Measurements from ENCODE around the gene COL2A1.

- TF ChIP-seq CTCF (IDR thresholded peaks at IDR 0.05; ENCODE audit: low read depth, low read length, missing input control) (no peak), YY1 (IDR thresholded peaks at IDR 0.05) (no peak), EGR1 (IDR thresholded peaks at IDR 0.05; ENCODE audit: low read depth in 2 of 2) (no peak), REST (IDR thresholded peaks at IDR 0.05) (no peak), MAX (IDR thresholded peaks at IDR 0.05) (no peak)
Observed at GRCh38 chr12:48028541-48029431, 24.5 kb upstream of the COL2A1 start.

Measured in liver (tissue), 3 donors.